GM12864 (cell line): ENCODE data around the gene MARK3.

Experiments
- DNase-seq: peaks from one replicate; pipeline ENCODE4 v3.0.0-alpha.2; 2011; ENCODE audit warnings: low read depth
- H3K4me3 ChIP-seq: 2 replicates; pipeline ENCODE4 v1.5.1; 2011; ENCODE audit warnings: mild to moderate bottlenecking, low read depth, low read length, control low read depth
- TF ChIP-seq, protein P1 (sequence below): IDR thresholded peaks from 2 replicates; pipeline ENCODE4 v1.5.1; 2011; ENCODE audit warnings: low read depth, mild to moderate bottlenecking, moderate library complexity, low read length, control low read depth, inconsistent platforms; ENCODE audit errors: missing control alignments

MARK3 gene

DNA sequence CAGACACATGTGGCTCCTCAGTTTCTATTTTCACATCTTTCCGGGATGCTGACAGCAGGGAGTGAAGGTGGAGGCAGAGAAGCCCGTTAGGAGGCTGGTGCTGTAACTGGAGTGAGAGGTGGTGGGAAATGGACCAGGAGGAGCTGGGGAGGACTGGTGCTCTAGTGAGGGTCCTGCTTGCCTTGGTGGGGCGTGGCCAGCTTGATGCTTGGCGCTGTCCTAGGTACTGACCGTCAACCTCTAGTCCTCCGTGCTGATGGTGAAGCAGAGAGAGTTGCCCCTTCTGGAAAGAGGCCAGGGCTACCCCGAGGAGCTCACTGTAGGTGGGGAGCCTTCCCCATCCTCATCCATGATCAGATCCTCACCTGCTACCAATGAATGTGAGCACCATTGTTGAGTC lies 145.2 kb downstream of the MARK3 start:
- TF ChIP-seq, protein P1, sequence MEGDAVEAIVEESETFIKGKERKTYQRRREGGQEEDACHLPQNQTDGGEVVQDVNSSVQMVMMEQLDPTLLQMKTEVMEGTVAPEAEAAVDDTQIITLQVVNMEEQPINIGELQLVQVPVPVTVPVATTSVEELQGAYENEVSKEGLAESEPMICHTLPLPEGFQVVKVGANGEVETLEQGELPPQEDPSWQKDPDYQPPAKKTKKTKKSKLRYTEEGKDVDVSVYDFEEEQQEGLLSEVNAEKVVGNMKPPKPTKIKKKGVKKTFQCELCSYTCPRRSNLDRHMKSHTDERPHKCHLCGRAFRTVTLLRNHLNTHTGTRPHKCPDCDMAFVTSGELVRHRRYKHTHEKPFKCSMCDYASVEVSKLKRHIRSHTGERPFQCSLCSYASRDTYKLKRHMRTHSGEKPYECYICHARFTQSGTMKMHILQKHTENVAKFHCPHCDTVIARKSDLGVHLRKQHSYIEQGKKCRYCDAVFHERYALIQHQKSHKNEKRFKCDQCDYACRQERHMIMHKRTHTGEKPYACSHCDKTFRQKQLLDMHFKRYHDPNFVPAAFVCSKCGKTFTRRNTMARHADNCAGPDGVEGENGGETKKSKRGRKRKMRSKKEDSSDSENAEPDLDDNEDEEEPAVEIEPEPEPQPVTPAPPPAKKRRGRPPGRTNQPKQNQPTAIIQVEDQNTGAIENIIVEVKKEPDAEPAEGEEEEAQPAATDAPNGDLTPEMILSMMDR, result no peak
- no peak for DNase-seq
- peak overlapping the region; percentile 82; the same call in 1 of the 2 replicates for H3K4me3 ChIP-seq

DNA sequence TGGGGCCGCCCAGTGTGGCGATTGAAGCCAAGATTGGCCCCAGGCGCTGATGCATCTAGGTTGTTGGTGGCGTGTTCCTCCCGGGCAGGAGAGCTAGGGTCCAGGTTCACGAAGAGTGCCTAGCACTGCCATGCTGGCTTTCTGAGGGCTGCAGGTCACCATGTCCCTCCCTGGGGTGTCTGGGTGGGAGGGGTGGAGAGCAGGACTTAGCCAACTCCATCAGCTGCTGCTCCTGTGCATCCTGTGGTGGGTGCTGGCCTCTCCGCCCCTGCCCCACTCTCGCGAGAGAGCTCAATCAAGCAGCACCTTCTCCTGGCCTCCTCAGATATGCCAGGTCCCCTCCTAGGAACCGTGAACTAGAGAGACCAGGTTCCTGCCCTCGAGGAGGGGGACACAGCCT lies 145.6 kb downstream of the MARK3 start:
- no peak for DNase-seq
- TF ChIP-seq, protein P1, result no peak
- H3K4me3 ChIP-seq, result no peak overlapping the region

DNA sequence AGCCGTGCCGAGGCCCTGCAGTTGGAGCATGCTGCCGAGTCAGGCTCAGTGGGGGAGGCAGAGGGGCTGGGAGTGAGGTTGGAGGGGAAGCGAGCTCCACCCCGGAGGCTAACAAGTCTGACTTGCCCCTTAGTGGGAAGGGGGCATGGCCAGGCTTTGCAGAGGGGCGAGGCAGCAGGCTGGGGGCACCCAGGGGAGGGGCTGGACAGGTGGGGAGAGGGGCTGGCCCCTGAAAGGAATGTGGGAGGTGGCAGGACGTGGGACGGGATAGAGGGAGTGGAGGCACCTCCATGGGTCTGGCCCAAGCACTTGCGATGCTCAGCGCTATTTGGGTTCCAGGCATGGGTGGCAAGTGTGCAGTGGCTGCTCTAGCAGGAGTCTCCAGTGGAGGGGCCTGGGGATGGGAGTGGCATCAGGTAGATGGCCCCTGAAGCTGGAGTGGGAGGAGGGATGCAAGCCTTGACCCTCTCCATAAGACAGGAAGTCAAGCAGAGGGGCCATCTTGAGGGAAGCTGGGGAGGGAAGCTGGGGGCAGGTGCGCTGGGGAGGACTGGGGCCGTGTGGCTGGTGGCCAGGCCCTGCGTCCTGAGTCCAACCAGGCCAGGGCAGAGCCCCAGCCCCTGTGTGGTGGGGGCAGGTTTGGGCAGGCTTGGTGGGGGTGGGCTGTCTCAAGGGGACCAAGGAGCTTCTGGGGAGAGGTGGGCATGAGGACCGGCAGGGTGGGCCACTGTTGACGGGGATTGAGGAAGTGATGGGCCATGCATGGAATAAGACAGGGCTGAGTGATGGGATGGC lies 146.4 kb downstream of the MARK3 start:
- DNase-seq, result no peak
- TF ChIP-seq, protein P1, result no peak
- no peak overlapping the region for H3K4me3 ChIP-seq

DNA sequence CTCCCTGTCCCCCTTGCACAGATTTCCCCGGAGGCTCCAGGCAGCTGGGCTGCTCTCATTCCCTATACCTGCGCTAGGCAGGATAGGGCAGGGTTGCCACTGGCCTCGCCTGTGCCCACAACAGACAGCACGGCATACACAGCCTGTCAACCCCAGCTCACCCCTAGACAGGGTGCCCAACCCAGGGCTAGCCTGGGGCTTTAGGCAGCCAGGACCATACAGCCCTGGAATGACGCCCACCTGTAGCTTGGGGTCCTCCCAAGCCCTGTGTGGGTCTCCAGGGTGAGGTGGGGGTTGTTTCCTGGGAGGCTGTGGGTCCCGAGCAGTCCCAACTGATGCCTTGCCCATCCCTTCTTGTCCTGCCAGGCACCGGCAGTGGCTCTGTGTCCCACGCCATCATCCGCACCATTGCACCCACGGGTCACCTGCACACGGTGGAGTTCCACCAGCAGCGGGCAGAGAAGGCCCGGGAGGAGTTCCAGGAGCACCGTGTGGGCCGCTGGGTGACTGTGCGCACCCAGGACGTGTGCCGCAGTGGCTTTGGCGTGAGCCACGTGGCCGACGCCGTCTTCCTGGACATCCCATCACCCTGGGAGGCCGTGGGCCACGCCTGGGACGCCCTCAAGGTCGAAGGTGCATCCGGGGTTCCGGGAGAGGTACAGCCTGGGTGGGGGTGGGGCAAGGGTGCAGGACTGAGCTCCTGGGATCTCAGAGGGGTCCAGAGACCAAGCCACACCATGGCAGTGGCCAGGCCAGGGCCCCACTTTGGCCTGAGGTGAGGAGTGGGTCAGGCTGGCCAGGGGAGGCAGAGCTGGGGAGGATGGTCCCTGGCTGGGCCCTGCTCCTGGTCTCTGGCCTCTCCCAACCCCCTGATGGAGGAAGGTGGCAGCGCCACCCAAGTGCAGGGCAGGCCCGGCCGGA lies 147.3 kb downstream of the MARK3 start:
- TF ChIP-seq, protein P1, result no peak
- H3K4me3 ChIP-seq, result no peak overlapping the region
- DNase-seq, result no peak

DNA sequence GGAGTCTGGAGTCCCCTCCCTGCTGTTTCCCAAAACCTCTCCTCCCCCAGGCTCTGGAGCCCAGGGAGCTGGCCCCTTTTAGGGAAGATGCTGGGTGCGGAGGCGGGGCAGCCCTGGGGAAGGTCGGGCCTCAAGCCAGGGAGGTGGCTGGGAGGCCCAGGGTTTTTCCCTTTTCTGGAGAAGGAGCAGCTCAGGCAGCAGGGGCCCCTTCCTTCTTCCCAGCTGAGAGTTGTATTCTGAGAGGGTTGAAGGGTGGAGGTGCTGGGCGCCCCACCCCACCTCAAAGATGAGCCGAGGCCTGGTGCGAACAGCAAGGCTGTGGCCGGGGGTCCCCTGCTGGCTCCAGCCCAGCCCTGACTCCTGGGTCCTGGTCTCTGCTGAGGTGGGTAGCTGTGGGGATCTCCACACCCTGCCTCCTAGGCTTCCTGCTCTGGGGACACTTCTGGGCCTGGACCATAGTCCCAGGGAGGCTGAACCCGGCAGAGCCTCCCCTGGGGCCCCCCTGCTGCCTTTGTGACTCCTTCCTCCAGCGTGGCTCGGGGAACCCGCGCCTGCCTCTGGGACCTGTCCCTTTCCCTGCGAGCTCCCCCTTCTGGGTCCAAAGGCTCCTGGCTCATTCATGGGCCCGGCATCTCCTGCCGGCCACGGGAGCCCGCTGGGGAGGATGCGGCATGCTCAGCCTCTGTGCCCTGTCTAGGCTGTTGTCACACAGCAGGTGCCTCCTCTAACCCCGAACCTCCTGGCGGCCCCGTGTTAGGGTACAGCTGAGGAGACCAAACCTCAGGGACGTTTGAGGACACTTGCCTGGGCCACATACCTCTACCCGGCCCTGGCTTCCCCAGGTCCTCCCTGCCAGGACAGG lies 148.2 kb downstream of the MARK3 start:
- H3K4me3 ChIP-seq, result no peak overlapping the region
- TF ChIP-seq, protein P1, result no peak
- no peak for DNase-seq

DNA sequence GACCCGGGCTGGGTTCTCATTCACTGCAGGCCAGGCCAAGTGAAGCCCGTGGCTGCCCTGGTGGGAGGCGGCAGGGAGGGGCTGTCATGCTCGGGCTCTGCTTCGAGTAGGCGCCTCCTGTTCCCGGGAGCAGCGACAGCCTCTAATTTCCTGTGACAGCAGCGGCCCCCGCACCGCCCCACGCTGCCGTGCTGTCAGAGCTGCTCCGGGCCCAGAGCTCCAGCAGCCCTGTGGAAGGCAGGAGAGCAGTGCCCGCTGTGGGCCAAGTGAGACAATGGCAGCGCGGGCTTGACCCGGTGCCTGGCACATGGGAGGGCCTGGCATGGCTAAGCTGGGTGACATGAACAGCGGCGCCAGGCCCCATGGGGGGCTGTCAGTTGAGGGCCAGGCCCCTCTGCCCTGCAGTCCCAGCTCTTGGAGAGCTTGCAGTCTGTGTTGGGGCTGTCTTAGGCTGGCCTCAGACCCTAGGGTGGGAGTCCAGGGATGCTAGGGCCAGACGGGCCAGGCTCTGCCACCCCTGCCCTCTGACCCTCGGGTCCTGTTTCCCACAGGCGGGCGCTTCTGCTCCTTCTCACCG lies 148.9 kb downstream of the MARK3 start:
- H3K4me3 ChIP-seq, result no peak overlapping the region
- DNase-seq, result no peak
- TF ChIP-seq, protein P1, result no peak
